Measurements from ENCODE around the gene RNASE1. TPM values are rescaled to one million over a fixed set of nuclear protein-coding genes. Genes with fewer than 3 reads are reported as not detected.
"Not testable (repeated sequence)": the region's sequence is repeated elsewhere in the genome, so short reads cannot be mapped to it uniquely, and the experiment has no call there.

Gene RNASE1
- polyA plus RNA-seq, 6 donors from 2014 or later: 0.40 TPM; not detected in 5

- Mint-ChIP-seq H3K4me3 (peak overlapping the region; percentile 97 to 100 (median 99)), H3K9me3 (peaks cover 0 to 20% (median 6%) of the 10 kb centered on the region in 7 donors), H3K36me3 (peaks cover 16 to 39% of the 10 kb centered on the region in 2 donors), H3K27ac (peak overlapping the region; percentile 88 to 99 (median 95)), H3K4me1 (peaks cover 53 to 71% (median 62%) of the 10 kb centered on the region in 3 donors), H3K27me3 (no peaks in the 10 kb centered on the region)
- peak; percentile 53 to 63 for ATAC-seq (ENCODE audit: low read depth in 2 of 2)
- peak; percentile 61 for DNase-seq
These were observed 20.3 kb downstream of the RNASE1 start for GRCh38 chr14:20782280-20782890.

- H3K4me1 Mint-ChIP-seq: peaks cover 49 to 66% (median 58%) of the 10 kb centered on the region in 3 donors
- peaks cover 0 to 20% (median 6%) of the 10 kb centered on the region in 7 donors for H3K9me3 Mint-ChIP-seq
- H3K4me3 Mint-ChIP-seq: peak overlapping the region; percentile 97 to 100 (median 99)
- peak overlapping the region; percentile 88 to 99 (median 95) for H3K27ac Mint-ChIP-seq
- no peak for ATAC-seq (ENCODE audit: low read depth in 2 of 2)
- peaks cover 15 to 37% of the 10 kb centered on the region in 2 donors for H3K36me3 Mint-ChIP-seq
- H3K27me3 Mint-ChIP-seq: no peaks in the 10 kb centered on the region
- no peak for DNase-seq
These were observed 20.8 kb downstream of the RNASE1 start for GRCh38 chr14:20781803-20782202.

- peaks cover 6 to 18% (median 15%) of the 10 kb centered on the region in 3 donors for H3K4me1 Mint-ChIP-seq
- no peak for DNase-seq
- no peak overlapping the region for H3K4me3 Mint-ChIP-seq
- H3K36me3 Mint-ChIP-seq: peaks cover 0 to under 1% of the 10 kb centered on the region in 2 donors
- H3K27me3 Mint-ChIP-seq: peaks cover 0 to 2% (median 0%) of the 10 kb centered on the region in 3 donors
- ATAC-seq (ENCODE audit: low read depth in 2 of 2): no peak
- no peak overlapping the region for H3K27ac Mint-ChIP-seq
- H3K9me3 Mint-ChIP-seq: peaks cover 0 to 12% (median 3%) of the 10 kb centered on the region in 7 donors
These were observed 26.7 kb downstream of the RNASE1 start for GRCh38 chr14:20775901-20776300.

- Mint-ChIP-seq H3K27me3 (peaks cover 0 to 8% (median 0%) of the 10 kb centered on the region in 3 donors), H3K27ac (no peak overlapping the region), H3K9me3 (peaks cover 0 to 4% (median 3%) of the 10 kb centered on the region in 7 donors), H3K36me3 (no peaks in the 10 kb centered on the region), H3K4me3 (peak overlapping the region in 1 of 8 donors; percentile 29), H3K4me1 (peaks cover 3 to 11% (median 8%) of the 10 kb centered on the region in 3 donors)
- DNase-seq: no peak
- ATAC-seq (ENCODE audit: low read depth in 2 of 2): no peak
These were observed 27.6 kb downstream of the RNASE1 start for GRCh38 chr14:20775043-20775442.

- H3K36me3 Mint-ChIP-seq: no peaks in the 10 kb centered on the region
- H3K9me3 Mint-ChIP-seq: peaks cover 0 to 3% (median 0%) of the 10 kb centered on the region in 7 donors
- H3K27me3 Mint-ChIP-seq: peaks cover 0 to 8% (median 0%) of the 10 kb centered on the region in 3 donors
- DNase-seq: no peak
- no peak overlapping the region for H3K27ac Mint-ChIP-seq
- no peak overlapping the region for H3K4me3 Mint-ChIP-seq
- H3K4me1 Mint-ChIP-seq: peaks cover 0 to 7% (median 3%) of the 10 kb centered on the region in 3 donors
- ATAC-seq (ENCODE audit: low read depth in 2 of 2): no peak
These were observed 28.3 kb downstream of the RNASE1 start for GRCh38 chr14:20774258-20774824.

- no peak overlapping the region for H3K27ac Mint-ChIP-seq
- no peak overlapping the region for H3K4me3 Mint-ChIP-seq
- ATAC-seq (ENCODE audit: low read depth in 2 of 2) (no peak), DNase-seq (no peak)
- peaks cover 0 to 13% (median 11%) of the 10 kb centered on the region in 3 donors for H3K4me1 Mint-ChIP-seq
- H3K36me3 Mint-ChIP-seq: no peaks in the 10 kb centered on the region
- H3K9me3 Mint-ChIP-seq: no peaks in the 10 kb centered on the region
- peaks cover 0 to 8% (median 0%) of the 10 kb centered on the region in 3 donors for H3K27me3 Mint-ChIP-seq
These were observed 30.0 kb downstream of the RNASE1 start for GRCh38 chr14:20772650-20773049.

- ATAC-seq (ENCODE audit: low read depth in 2 of 2) (no peak), DNase-seq (no peak)
- Mint-ChIP-seq H3K4me1 (peaks cover 13 to 26% (median 20%) of the 10 kb centered on the region in 3 donors), H3K4me3 (no peak overlapping the region), H3K36me3 (no peaks in the 10 kb centered on the region), H3K9me3 (no peaks in the 10 kb centered on the region), H3K27me3 (peaks cover 0 to 8% (median 0%) of the 10 kb centered on the region in 3 donors), H3K27ac (no peak overlapping the region)
These were observed 33.2 kb downstream of the RNASE1 start for GRCh38 chr14:20769421-20769820.

GRCh38 chr14:20768593-20768892 lies 34.1 kb downstream of the RNASE1 start:
- H3K4me1 Mint-ChIP-seq: peaks cover 13 to 32% (median 21%) of the 10 kb centered on the region in 3 donors
- H3K4me3 Mint-ChIP-seq: no peak overlapping the region
- no peak for ATAC-seq (ENCODE audit: low read depth in 2 of 2)
- no peaks in the 10 kb centered on the region for H3K36me3 Mint-ChIP-seq
- no peak overlapping the region for H3K27ac Mint-ChIP-seq
- H3K9me3 Mint-ChIP-seq: no peaks in the 10 kb centered on the region
- peaks cover 0 to 8% (median 0%) of the 10 kb centered on the region in 3 donors for H3K27me3 Mint-ChIP-seq
- DNase-seq: no peak

- H3K27me3 Mint-ChIP-seq: peaks cover 0 to 5% (median 0%) of the 10 kb centered on the region in 3 donors
- no peak for DNase-seq
- H3K4me1 Mint-ChIP-seq: peaks cover 17 to 29% (median 19%) of the 10 kb centered on the region in 3 donors
- H3K4me3 Mint-ChIP-seq: no peak overlapping the region
- no peak for ATAC-seq (ENCODE audit: low read depth in 2 of 2)
- H3K36me3 Mint-ChIP-seq: no peaks in the 10 kb centered on the region
- H3K9me3 Mint-ChIP-seq: no peaks in the 10 kb centered on the region
- H3K27ac Mint-ChIP-seq: peak overlapping the region in 1 of 6 donors; percentile 15
These were observed 41.7 kb downstream of the RNASE1 start for GRCh38 chr14:20760950-20761349.

GRCh38 chr14:20759465-20759864 lies 43.2 kb downstream of the RNASE1 start:
- H3K36me3 Mint-ChIP-seq; ATAC-seq (ENCODE audit: low read depth in 2 of 2); H3K27me3 Mint-ChIP-seq; H3K27ac Mint-ChIP-seq; H3K9me3 Mint-ChIP-seq; DNase-seq; H3K4me3 Mint-ChIP-seq: not testable (repeated sequence)
- H3K4me1 Mint-ChIP-seq: peaks cover 7 to 15% (median 9%) of the 10 kb centered on the region in 3 donors

- DNase-seq (peak; percentile 24), ATAC-seq (ENCODE audit: low read depth in 2 of 2) (peak in 1 of 2 donors; percentile 36)
- Mint-ChIP-seq H3K36me3 (no peaks in the 10 kb centered on the region), H3K27ac (no peak overlapping the region), H3K4me1 (peaks cover 6 to 9% (median 9%) of the 10 kb centered on the region in 3 donors), H3K4me3 (no peak overlapping the region), H3K9me3 (peaks cover 0 to 6% (median 2%) of the 10 kb centered on the region in 7 donors), H3K27me3 (peaks cover 0 to 5% (median 0%) of the 10 kb centered on the region in 3 donors)
These were observed 44.7 kb downstream of the RNASE1 start for GRCh38 chr14:20757965-20758364.

- Mint-ChIP-seq H3K27me3 (peaks cover 5 to 11% (median 8%) of the 10 kb centered on the region in 3 donors), H3K9me3 (peaks cover 6 to 27% (median 15%) of the 10 kb centered on the region in 7 donors), H3K4me1 (peaks cover 6 to 9% (median 9%) of the 10 kb centered on the region in 3 donors), H3K36me3 (peaks cover 4 to 13% of the 10 kb centered on the region in 2 donors), H3K27ac (no peak overlapping the region), H3K4me3 (no peak overlapping the region)
- DNase-seq (no peak), ATAC-seq (ENCODE audit: low read depth in 2 of 2) (no peak)
These were observed 47.6 kb downstream of the RNASE1 start for GRCh38 chr14:20755037-20755436.

GRCh38 chr14:20754308-20754707 lies 48.3 kb downstream of the RNASE1 start:
- Mint-ChIP-seq H3K36me3 (peaks cover 4 to 13% of the 10 kb centered on the region in 2 donors), H3K9me3 (peaks cover 6 to 27% (median 15%) of the 10 kb centered on the region in 7 donors), H3K27ac (no peak overlapping the region), H3K27me3 (peaks cover 5 to 11% (median 8%) of the 10 kb centered on the region in 3 donors), H3K4me1 (peaks cover 6 to 11% (median 9%) of the 10 kb centered on the region in 3 donors), H3K4me3 (no peak overlapping the region)
- DNase-seq (no peak), ATAC-seq (ENCODE audit: low read depth in 2 of 2) (no peak)
